Cardiac fibroblast (primary cell): ENCODE results near the gene VLDLR.

Source experiments
- DNase-seq, 2 donors: peaks; one replicate each; pipeline versions ENCODE4 v3.0.0 to v3.0.0-alpha.2; 2010; ENCODE audit warnings: low read depth in 2 of 2
- H3K4me3 ChIP-seq, 2 donors: replicated peaks in 1 of 2; 1 replicate in 1 of 2; 2 replicates in 1 of 2; pipeline ENCODE4 v1.5.1; 2011; ENCODE audit warnings: low read depth in 2 of 2, low read length in 2 of 2, mild to moderate bottlenecking in 2 of 2, moderate library complexity in 1 of 2
- TF ChIP-seq, protein P1 (sequence below): IDR thresholded peaks from one replicate; pipeline ENCODE4 v1.5.1; 2011; ENCODE audit warnings: low read depth, mild to moderate bottlenecking, low read length, inconsistent platforms

Gene VLDLR

DNA sequence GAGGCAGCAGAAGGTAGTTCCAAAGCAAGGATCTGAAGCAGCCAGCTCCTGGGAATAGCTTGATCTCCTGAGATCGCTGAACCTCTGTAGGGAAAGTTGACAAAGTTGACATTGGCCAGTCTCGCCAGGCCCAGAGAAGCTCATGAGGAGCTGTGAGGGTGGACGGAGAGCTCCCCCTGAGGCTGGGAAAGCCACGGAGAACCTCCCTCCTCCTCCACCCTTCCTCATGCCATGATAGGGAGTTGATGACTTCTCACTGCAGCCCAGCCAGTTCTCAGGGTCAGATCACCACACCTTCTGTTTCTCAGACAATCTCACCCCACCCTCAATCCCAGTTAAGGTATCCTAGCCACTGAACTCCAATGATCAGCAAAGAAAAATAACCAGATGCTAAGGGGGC is 65.3 kb downstream of the VLDLR start:
- H3K4me3 ChIP-seq = no peak overlapping the region
- TF ChIP-seq, protein P1, sequence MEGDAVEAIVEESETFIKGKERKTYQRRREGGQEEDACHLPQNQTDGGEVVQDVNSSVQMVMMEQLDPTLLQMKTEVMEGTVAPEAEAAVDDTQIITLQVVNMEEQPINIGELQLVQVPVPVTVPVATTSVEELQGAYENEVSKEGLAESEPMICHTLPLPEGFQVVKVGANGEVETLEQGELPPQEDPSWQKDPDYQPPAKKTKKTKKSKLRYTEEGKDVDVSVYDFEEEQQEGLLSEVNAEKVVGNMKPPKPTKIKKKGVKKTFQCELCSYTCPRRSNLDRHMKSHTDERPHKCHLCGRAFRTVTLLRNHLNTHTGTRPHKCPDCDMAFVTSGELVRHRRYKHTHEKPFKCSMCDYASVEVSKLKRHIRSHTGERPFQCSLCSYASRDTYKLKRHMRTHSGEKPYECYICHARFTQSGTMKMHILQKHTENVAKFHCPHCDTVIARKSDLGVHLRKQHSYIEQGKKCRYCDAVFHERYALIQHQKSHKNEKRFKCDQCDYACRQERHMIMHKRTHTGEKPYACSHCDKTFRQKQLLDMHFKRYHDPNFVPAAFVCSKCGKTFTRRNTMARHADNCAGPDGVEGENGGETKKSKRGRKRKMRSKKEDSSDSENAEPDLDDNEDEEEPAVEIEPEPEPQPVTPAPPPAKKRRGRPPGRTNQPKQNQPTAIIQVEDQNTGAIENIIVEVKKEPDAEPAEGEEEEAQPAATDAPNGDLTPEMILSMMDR = no peak
- no peak for DNase-seq

GRCh38 chr9:2688636-2689035 is 67.0 kb downstream of the VLDLR start:
- TF ChIP-seq, protein P1 = no peak
- no peak for DNase-seq
- H3K4me3 ChIP-seq = no peak overlapping the region

DNA sequence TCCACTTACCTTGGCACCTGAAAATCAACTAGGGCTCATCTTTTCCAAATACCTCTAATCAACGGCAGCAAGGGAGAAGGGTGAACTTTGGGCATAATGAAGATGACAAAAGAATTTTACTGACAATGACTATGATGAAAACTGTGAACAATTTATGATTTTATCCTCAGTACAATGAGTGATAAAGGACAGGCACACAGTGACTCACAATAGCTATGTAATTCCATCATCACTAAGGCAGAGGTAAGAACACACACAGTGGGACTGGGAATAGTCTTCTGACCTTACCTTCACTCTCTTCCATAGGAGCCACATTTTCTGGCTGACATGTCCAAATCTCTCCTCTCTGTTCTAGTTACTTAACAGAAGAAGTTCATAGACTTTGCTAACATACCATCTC is 69.6 kb downstream of the VLDLR start:
- no peak overlapping the region for H3K4me3 ChIP-seq
- TF ChIP-seq, protein P1 = no peak
- peak in 1 of 2 donors; percentile 32 for DNase-seq

DNA sequence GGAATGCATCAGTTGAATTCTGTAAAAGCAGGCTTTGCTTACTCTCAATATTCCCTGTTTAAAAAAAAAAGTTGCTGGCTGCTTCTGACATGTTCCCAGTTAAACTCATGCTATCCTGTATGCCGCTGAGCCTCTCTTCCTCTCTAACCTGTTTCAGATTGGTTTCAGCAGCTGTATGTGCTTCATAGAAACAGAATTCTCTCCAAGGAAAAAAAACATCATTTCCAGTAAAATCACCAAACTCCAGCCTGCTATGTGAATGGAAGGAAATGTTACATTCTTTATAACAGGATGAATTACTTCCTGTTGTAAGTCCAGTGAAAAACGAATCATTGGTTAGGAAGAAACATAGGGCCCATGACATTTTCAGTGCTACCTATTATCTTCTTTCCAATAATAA is 70.0 kb downstream of the VLDLR start:
- H3K4me3 ChIP-seq = no peak overlapping the region
- DNase-seq = peak; percentile 54 to 62
- TF ChIP-seq, protein P1 = no peak

- TF ChIP-seq, protein P1 = no peak
- no peak for DNase-seq
- H3K4me3 ChIP-seq = no peak overlapping the region
These were observed 71.5 kb downstream of the VLDLR start for GRCh38 chr9:2693056-2693455.

- TF ChIP-seq, protein P1 = no peak
- no peak overlapping the region for H3K4me3 ChIP-seq
- DNase-seq = no peak
These were observed 75.9 kb downstream of the VLDLR start for GRCh38 chr9:2697492-2697891.

GRCh38 chr9:2700398-2700797 is 78.8 kb downstream of the VLDLR start:
- H3K4me3 ChIP-seq = no peak overlapping the region
- DNase-seq = no peak
- TF ChIP-seq, protein P1 = no peak
